Spleen (tissue), 11 donors: ENCODE data around the gene OR10G3. TPM values are rescaled to one million over a fixed set of nuclear protein-coding genes. Genes with fewer than 3 reads are reported as not detected.

Experiments
- DNase-seq: peaks from one replicate; pipeline ENCODE4 v3.0.0-alpha.2; 2020
- H3K27ac ChIP-seq, 8 donors: fragments of 200-600 bp; sonication (generic) in 7 of 8; 1 replicate in 4 of 8; 2 replicates in 4 of 8; pipeline versions ENCODE4 v1.5.0 to v1.8.0; 2016 to 2021; ENCODE audit warnings: inconsistent platforms in 4 of 8, mild to moderate bottlenecking in 4 of 8, moderate library complexity in 1 of 8
- H3K27me3 ChIP-seq, 7 donors: fragments of 200-600 bp; sonication (generic) in 6 of 7; replicated peaks in 1 of 7; 1 replicate in 4 of 7; 2 replicates in 3 of 7; pipeline versions ENCODE4 v1.5.0 to v1.8.0; 2016 to 2021; ENCODE audit warnings: inconsistent platforms in 3 of 7, mild to moderate bottlenecking in 1 of 7
- H3K36me3 ChIP-seq, 6 donors: fragments of 200-600 bp; sonication (generic) in 5 of 6; 1 replicate in 4 of 6; 2 replicates in 2 of 6; pipeline versions ENCODE4 v1.5.0 to v1.8.0; 2016 to 2021; ENCODE audit warnings: inconsistent platforms in 2 of 6
- H3K4me1 ChIP-seq, 6 donors: fragments of 200-600 bp; sonication (generic) in 5 of 6; 1 replicate in 3 of 6; 2 replicates in 3 of 6; pipeline versions ENCODE4 v1.5.0 to v1.8.0; 2016 to 2021; ENCODE audit warnings: inconsistent platforms in 3 of 6
- H3K4me3 ChIP-seq, 8 donors: fragments of 200-600 bp; sonication (generic) in 7 of 8; 1 replicate in 4 of 8; 2 replicates in 4 of 8; pipeline versions ENCODE4 v1.5.0 to v1.8.0; 2016 to 2021; ENCODE audit warnings: inconsistent platforms in 4 of 8, mild to moderate bottlenecking in 4 of 8, moderate library complexity in 2 of 8
- H3K9me3 ChIP-seq, 8 donors: fragments of 200-600 bp; sonication (generic) in 7 of 8; 1 replicate in 4 of 8; 2 replicates in 4 of 8; pipeline versions ENCODE4 v1.5.0 to v1.8.0; 2016 to 2021; ENCODE audit warnings: inconsistent platforms in 4 of 8
- POLR2A ChIP-seq, 3 donors: fragments of 450-650 bp; IDR thresholded peaks; one replicate each; pipeline ENCODE4 v1.5.1; 2017; ENCODE audit warnings: antibody characterized with exemption in 3 of 3, mild to moderate bottlenecking in 1 of 3
- POLR2AphosphoS5 ChIP-seq, 3 donors: sonication (generic); formaldehyde crosslinking; IDR thresholded peaks; one replicate each; pipeline ENCODE4 v1.5.1; 2017; ENCODE audit warnings: antibody characterized with exemption in 3 of 3
- WGBS, 5 donors: extraction: QIAGEN DNeasy Blood & Tissue Kit in 3 of 5; methylation state at CpG; one replicate each; pipeline versions ENCODE4 v1.1.5 to v1.1.7; 2013 to 2018; 5-methylcytosine and 5-hydroxymethylcytosine counted together
- intact Hi-C: fragments of 100-400 bp; cut with DNase I; formaldehyde crosslinking; loops from one replicate; pipeline ENCODE4 v1.15.0; 2023; ENCODE audit warnings: low total_unique reads
- polyA plus RNA-seq, 3 donors: library from polyadenylated mRNA; stranded (reverse); fragments of 200-250 nt; gene quantifications; one replicate each; pipeline ENCODE4 v1.2.1, GENCODE V29; 2013
- total RNA-seq, 7 donors: library from RNA; depleted of rRNA in 3 of 7; stranded (reverse); fragments of >200 nt in 3 of 7; fragmentation: NEBNext Ultra II Directional in 4 of 7; extraction: Animal tissue kit (Norgen Biotek cat#: 25700) in 4 of 7; gene quantifications; one replicate each; pipeline versions ENCODE4 v1.1.0 to v1.2.1, GENCODE V29; 2016 to 2021
- TF ChIP-seq, protein P1 (sequence below), 11 experiments: fragments of 200-600 bp in 7 of 11; fragments of 450-650 bp in 4 of 11; sonication (generic) in 4 of 11; IDR thresholded peaks in 8 of 11; conservative IDR thresholded peaks in 3 of 11; 1 replicate in 7 of 11; 2 replicates in 4 of 11; pipeline versions ENCODE4 v1.4.0 to v1.8.0; 2016 to 2021; ENCODE audit warnings: antibody characterized with exemption in 11 of 11, inconsistent platforms in 4 of 11, mild to moderate bottlenecking in 1 of 11
- donor health status: healthy with polysubstance abuse.
- donor health status: DM: no; HTN: no; CAD: no; lungs with moderate emphysema.
- donor health status: DM: no; HTN: no; CAD: no.
- donor health status: Bipolar disorder and iron deficiency.
- donor health status: healthy.
- donor health status: DM: no; HTN: no; CAD: no.
- donor health status: DM: yes; HTN: yes; CAD: no.

The OR10G3 gene
- total and polyA plus RNA-seq, 10 donors, result 0.06 TPM; not detected in 9

DNA sequence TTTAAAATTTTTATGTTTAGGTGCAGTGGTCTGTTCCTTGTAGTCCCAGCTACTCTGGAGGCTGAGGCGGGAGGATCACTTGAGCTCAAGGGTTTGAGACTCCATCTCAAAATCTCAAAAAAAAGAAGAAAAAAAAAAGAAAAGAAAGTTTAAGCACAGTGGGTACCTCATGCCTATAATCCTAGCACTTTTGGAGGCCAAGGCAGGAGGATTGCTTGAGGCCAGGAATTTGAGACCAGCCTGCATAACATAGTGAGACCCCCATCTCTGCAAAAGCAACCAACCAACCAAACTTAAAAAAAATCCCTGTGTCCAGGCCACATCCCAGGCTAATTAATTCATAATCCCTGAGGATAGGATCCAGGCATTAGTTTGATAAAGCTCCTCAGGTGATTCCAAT is 50.4 kb downstream of the OR10G3 start:
- WGBS, 5 donors, result 85 to 100% (median 100%) methylated on average over 1 of the region's 1 CpG

DNA sequence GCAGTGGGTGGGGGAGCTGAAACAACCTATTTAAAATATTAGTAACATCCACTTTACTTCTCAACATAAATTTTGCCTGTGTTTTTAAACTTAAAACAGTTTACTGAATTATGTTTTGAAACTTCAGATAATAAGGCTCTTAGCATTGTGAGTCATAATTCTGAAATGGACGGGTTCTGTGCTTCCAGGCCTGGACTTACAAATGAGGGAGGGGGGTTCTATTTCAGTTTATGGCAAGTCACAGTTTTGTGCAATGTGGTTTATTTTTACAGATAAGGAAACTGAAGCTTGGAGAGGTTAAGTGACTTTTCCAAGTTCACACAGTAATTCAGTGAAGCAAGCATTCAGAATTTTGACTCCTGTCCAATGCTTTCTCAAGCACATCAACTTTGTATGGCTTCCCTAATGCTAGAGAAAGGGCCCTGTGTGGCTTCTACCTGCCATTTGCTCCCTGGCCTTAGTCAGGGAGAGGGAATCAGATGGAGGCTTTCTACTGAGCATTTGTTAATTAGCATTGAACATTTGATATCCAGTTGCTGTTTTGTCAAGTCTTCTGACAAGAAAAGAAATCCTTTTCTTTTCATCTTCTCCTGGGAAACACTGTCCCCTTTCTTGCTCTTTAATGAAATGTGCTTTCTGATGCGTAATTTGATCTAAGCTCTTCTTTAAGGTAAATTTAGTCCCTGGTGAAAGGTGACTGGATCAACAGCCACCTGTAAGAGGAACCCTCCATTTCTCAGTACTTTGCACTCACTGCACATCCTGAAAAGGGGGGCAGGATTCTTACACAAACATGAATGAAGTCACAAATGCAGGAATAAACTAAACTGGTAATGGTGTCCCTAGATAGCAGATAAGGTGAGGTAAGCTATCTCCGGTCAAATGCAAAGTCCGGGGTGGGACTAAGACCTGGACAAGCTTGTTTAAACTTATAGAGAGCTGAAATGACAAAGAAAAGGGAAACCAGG is 51.2 kb downstream of the OR10G3 start:
- Histone ChIP-seq H3K9me3 (no peaks in the 10 kb centered on the region), H3K4me3 (no peak overlapping the region), H3K36me3 (no peaks in the 10 kb centered on the region), H3K27me3 (peaks cover 0 to 25% (median 0%) of the 10 kb centered on the region in 7 donors), H3K27ac (no peak overlapping the region), H3K4me1 (peaks cover 3 to 37% (median 13%) of the 10 kb centered on the region in 6 donors)
- intact Hi-C loops, result no loop called here
- no peak for DNase-seq
- WGBS, 5 donors, result 71 to 86% (median 79%) methylated on average over 4 of the region's 4 CpGs
- no peak for TF ChIP-seq POLR2A (IDR thresholded peaks at IDR 0.05)
- no peak for TF ChIP-seq POLR2AphosphoS5 (IDR thresholded peaks at IDR 0.05)
- TF ChIP-seq, protein P1, sequence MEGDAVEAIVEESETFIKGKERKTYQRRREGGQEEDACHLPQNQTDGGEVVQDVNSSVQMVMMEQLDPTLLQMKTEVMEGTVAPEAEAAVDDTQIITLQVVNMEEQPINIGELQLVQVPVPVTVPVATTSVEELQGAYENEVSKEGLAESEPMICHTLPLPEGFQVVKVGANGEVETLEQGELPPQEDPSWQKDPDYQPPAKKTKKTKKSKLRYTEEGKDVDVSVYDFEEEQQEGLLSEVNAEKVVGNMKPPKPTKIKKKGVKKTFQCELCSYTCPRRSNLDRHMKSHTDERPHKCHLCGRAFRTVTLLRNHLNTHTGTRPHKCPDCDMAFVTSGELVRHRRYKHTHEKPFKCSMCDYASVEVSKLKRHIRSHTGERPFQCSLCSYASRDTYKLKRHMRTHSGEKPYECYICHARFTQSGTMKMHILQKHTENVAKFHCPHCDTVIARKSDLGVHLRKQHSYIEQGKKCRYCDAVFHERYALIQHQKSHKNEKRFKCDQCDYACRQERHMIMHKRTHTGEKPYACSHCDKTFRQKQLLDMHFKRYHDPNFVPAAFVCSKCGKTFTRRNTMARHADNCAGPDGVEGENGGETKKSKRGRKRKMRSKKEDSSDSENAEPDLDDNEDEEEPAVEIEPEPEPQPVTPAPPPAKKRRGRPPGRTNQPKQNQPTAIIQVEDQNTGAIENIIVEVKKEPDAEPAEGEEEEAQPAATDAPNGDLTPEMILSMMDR (IDR thresholded peaks at IDR 0.05 in 8 of 11, conservative IDR thresholded peaks at IDR 0.05 in 3 of 11), result no peak

More for the DNA sequence above, 50.4 kb downstream of the OR10G3 start:
- Histone ChIP-seq H3K4me3 (no peak overlapping the region), H3K27ac (no peak overlapping the region), H3K27me3 (peaks cover 0 to 34% (median under 1%) of the 10 kb centered on the region in 7 donors), H3K4me1 (peaks cover 3 to 37% (median 13%) of the 10 kb centered on the region in 6 donors), H3K36me3 (no peaks in the 10 kb centered on the region), H3K9me3 (no peaks in the 10 kb centered on the region)
- no peak for DNase-seq
- TF ChIP-seq, protein P1 (IDR thresholded peaks at IDR 0.05 in 8 of 11, conservative IDR thresholded peaks at IDR 0.05 in 3 of 11), result no peak
- TF ChIP-seq POLR2A (IDR thresholded peaks at IDR 0.05) (no peak), POLR2AphosphoS5 (IDR thresholded peaks at IDR 0.05) (no peak)
- intact Hi-C loops, result no loop called here

DNA sequence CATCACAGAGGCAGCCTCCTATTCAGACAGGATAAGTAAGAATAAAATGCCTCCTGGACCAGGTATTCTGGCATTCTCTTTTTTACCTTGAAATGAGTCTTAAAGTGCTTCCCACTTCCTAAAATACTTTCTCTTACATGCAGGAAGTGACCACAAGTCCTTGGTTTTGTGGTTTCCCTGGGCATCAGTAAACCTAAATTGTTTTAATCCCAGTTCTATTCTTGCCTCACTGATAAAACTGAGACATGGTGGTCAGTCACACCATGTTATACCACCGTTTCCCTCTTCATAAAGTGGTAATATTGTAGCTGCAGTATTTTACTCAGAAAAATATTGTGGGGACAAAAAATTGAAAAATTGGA is 52.6 kb downstream of the OR10G3 start:
- Histone ChIP-seq H3K27me3 (peaks cover 0 to 12% (median 0%) of the 10 kb centered on the region in 7 donors), H3K9me3 (no peaks in the 10 kb centered on the region), H3K27ac (no peak overlapping the region), H3K4me3 (peak overlapping the region in 1 of 8 donors; percentile 81), H3K36me3 (no peaks in the 10 kb centered on the region), H3K4me1 (peaks cover 3 to 37% (median 13%) of the 10 kb centered on the region in 6 donors)
- intact Hi-C loops, result no loop called here
- TF ChIP-seq, protein P1 (IDR thresholded peaks at IDR 0.05 in 8 of 11, conservative IDR thresholded peaks at IDR 0.05 in 3 of 11), result no peak
- TF ChIP-seq POLR2A (IDR thresholded peaks at IDR 0.05) (no peak), POLR2AphosphoS5 (IDR thresholded peaks at IDR 0.05) (no peak)
- WGBS, 5 donors, result 15 to 44% (median 20%) methylated on average over 1 of the region's 1 CpG
- DNase-seq, result no peak
